GM23338 (cell line): ENCODE measurements around the gene HRC. TPM values are rescaled to one million over a fixed set of nuclear protein-coding genes. Genes with fewer than 3 reads are reported as not detected.
A peak's percentile ranks its signal among the peaks of the same experiment; 100 is the strongest.

Experiments used
- ATAC-seq: fragments of 200-7000 bp; cut with Tn5 transposase; 3 replicates; pipeline ENCODE4 v1.9.1; 2020
- DNase-seq: peaks from one replicate; pipeline ENCODE4 v3.0.0-alpha.2; 2015; ENCODE audit warnings: low spot score
- H2AFZ ChIP-seq: fragments of 200-600 bp; sonication (generic); 2 replicates; pipeline ENCODE4 v1.8.0; 2016; ENCODE audit warnings: antibody characterized with exemption, mild to moderate bottlenecking, moderate library complexity
- H3F3A ChIP-seq: fragments of 200-600 bp; sonication (generic); replicated peaks from 2 replicates; pipeline ENCODE4 v1.8.0; 2017; ENCODE audit warnings: antibody characterized with exemption, mixed run types, low read depth
- H3K27ac ChIP-seq: fragments of 200-600 bp; sonication (generic); 2 replicates; pipeline ENCODE4 v1.6.1; 2016; ENCODE audit warnings: low read depth
- H3K27me3 ChIP-seq: fragments of 200-600 bp; sonication (generic); 2 replicates; pipeline ENCODE4 v1.8.0; 2016; ENCODE audit warnings: mild to moderate bottlenecking, mixed run types, moderate library complexity; ENCODE audit not compliant: insufficient read depth
- H3K36me3 ChIP-seq: fragments of 200-600 bp; sonication (generic); 2 replicates; pipeline ENCODE4 v1.8.0; 2016; ENCODE audit warnings: mild to moderate bottlenecking; ENCODE audit not compliant: insufficient read depth
- H3K4me1 ChIP-seq: fragments of 200-600 bp; sonication (generic); 2 replicates; pipeline ENCODE4 v1.8.0; 2016; ENCODE audit warnings: mild to moderate bottlenecking, moderate library complexity; ENCODE audit not compliant: insufficient read depth
- H3K4me2 ChIP-seq: fragments of 200-600 bp; sonication (generic); 2 replicates; pipeline ENCODE4 v1.7.1; 2017; ENCODE audit warnings: mixed run types
- H3K4me3 ChIP-seq: fragments of 200-600 bp; sonication (generic); 2 replicates; pipeline ENCODE4 v1.6.1; 2016; ENCODE audit warnings: mixed run types
- H3K79me2 ChIP-seq: fragments of 200-600 bp; sonication (generic); replicated peaks from 2 replicates; pipeline ENCODE4 v1.8.0; 2017; ENCODE audit warnings: mild to moderate bottlenecking; ENCODE audit not compliant: insufficient read depth
- H3K9me2 ChIP-seq: fragments of 200-600 bp; sonication (generic); 2 replicates; pipeline ENCODE4 v1.8.0; 2017; ENCODE audit not compliant: insufficient read depth
- H4K20me1 ChIP-seq: fragments of 200-600 bp; sonication (generic); replicated peaks from 2 replicates; pipeline ENCODE4 v1.8.0; 2017; ENCODE audit warnings: mild to moderate bottlenecking; ENCODE audit not compliant: insufficient read depth
- H3K27ac Mint-ChIP-seq: 2 replicates; pipeline ENCODE4 v1.8.0; 2020; ENCODE audit warnings: inconsistent platforms, mild to moderate bottlenecking, moderate library complexity, mixed read lengths
- H3K27me3 Mint-ChIP-seq: 3 replicates; pipeline ENCODE4 v1.8.0; 2022; ENCODE audit warnings: low read depth, mild to moderate bottlenecking, moderate library complexity, mixed read lengths, inconsistent platforms; ENCODE audit not compliant: insufficient read depth, poor library complexity
- H3K36me3 Mint-ChIP-seq: 3 replicates; pipeline ENCODE4 v1.8.0; 2021; ENCODE audit warnings: low read depth, mild to moderate bottlenecking, inconsistent platforms, moderate library complexity, mixed read lengths
- H3K4me1 Mint-ChIP-seq: 3 replicates; pipeline ENCODE4 v1.8.0; 2020; ENCODE audit warnings: mild to moderate bottlenecking, inconsistent platforms, mixed read lengths
- H3K4me3 Mint-ChIP-seq: 3 replicates; pipeline ENCODE4 v1.8.0; 2021; ENCODE audit warnings: moderate library complexity, mild to moderate bottlenecking, inconsistent platforms, mixed read lengths
- H3K9me3 Mint-ChIP-seq: 3 replicates; pipeline ENCODE4 v1.8.0; 2020; ENCODE audit warnings: moderate library complexity, mild to moderate bottlenecking, inconsistent platforms, mixed read lengths
- CREB1 ChIP-seq: fragments of 250-450 bp; sonication (Bioruptor Pico); IDR thresholded peaks from 2 replicates; pipeline ENCODE4 v1.5.0; 2020; ENCODE audit warnings: low read depth, mild to moderate bottlenecking, moderate library complexity
- CTCF ChIP-seq, 2 experiments: fragments of 200-600 bp in 1 of 2; sonication (generic) in 1 of 2; conservative IDR thresholded peaks; 2 replicates each; pipeline versions ENCODE4 v1.5.1 to v1.6.1; 2016 to 2017; ENCODE audit warnings: antibody characterized with exemption in 2 of 2, low read depth in 2 of 2, mild to moderate bottlenecking in 2 of 2, moderate library complexity in 1 of 2
- ETS1 ChIP-seq: IDR thresholded peaks from 2 replicates; pipeline ENCODE4 v1.6.1; 2016; ENCODE audit warnings: antibody characterized with exemption
- EZH2 ChIP-seq: fragments of 200-600 bp; sonication (generic); IDR thresholded peaks from one replicate; pipeline ENCODE4 v1.8.0; 2017; ENCODE audit warnings: antibody characterized with exemption, mild to moderate bottlenecking, low read depth; ENCODE audit not compliant: unreplicated experiment
- EZH2phosphoT487 ChIP-seq: fragments of 200-600 bp; sonication (generic); IDR thresholded peaks from one replicate; pipeline ENCODE4 v1.8.1; 2018; ENCODE audit warnings: antibody characterized with exemption; ENCODE audit not compliant: unreplicated experiment
- JUNB ChIP-seq: IDR thresholded peaks from one replicate; pipeline ENCODE4 v1.6.1; 2016; ENCODE audit warnings: antibody characterized with exemption; ENCODE audit not compliant: unreplicated experiment
- NANOG ChIP-seq: IDR thresholded peaks from 2 replicates; pipeline ENCODE4 v1.6.1; 2016; ENCODE audit warnings: antibody characterized with exemption, borderline replicate concordance
- POLR2AphosphoS5 ChIP-seq: IDR thresholded peaks from 2 replicates; pipeline ENCODE4 v1.6.1; 2016; ENCODE audit warnings: antibody characterized with exemption, low read depth
- STAT1 ChIP-seq: IDR thresholded peaks from one replicate; pipeline ENCODE4 v1.6.1; 2016; ENCODE audit warnings: antibody characterized with exemption; ENCODE audit not compliant: unreplicated experiment
- ZNF114 ChIP-seq: fragments of 250-450 bp; sonication (Bioruptor Pico); IDR thresholded peaks from 2 replicates; pipeline ENCODE4 v1.5.0; 2020; ENCODE audit warnings: mild to moderate bottlenecking, moderate library complexity
- ZNF331 ChIP-seq: fragments of 250-450 bp; sonication (Bioruptor Pico); IDR thresholded peaks from 2 replicates; pipeline ENCODE4 v1.5.0; 2020; ENCODE audit warnings: low read depth, mild to moderate bottlenecking, moderate library complexity
- polyA plus RNA-seq: library from polyadenylated mRNA; unstranded; fragments of >200 nt; fragmentation: Nextera tagmentation; extraction: Ambion mirVana; gene quantifications from 2 replicates; pipeline ENCODE4 v1.2.1, GENCODE V29; 2016
- total RNA-seq: library from RNA; depleted of rRNA; stranded (reverse); fragments of >200 nt; shearing (Covaris generic); gene quantifications from 2 replicates; pipeline ENCODE4 v1.2.3, GENCODE V29; 2014
- TF ChIP-seq, protein P1 (sequence below): IDR thresholded peaks from one replicate; pipeline ENCODE4 v1.6.1; 2018; ENCODE audit warnings: antibody characterized with exemption; ENCODE audit not compliant: unreplicated experiment
- TF ChIP-seq, protein P2 (sequence below): fragments of 250-450 bp; sonication (Bioruptor Pico); IDR thresholded peaks from 2 replicates; pipeline ENCODE4 v1.5.0; 2020; ENCODE audit warnings: mild to moderate bottlenecking, moderate library complexity

The HRC gene
- total and polyA plus RNA-seq, 2 experiments from 2014 or later: 1.4 to 2.0 TPM

- Mint-ChIP-seq H3K4me1 (peaks cover 13% of the 10 kb centered on the region), H3K27ac (no peak overlapping the region), H3K27me3 (peaks cover 50% of the 10 kb centered on the region), H3K4me3 (peak overlapping the region; percentile 50), H3K9me3 (no peaks in the 10 kb centered on the region), H3K36me3 (no peaks in the 10 kb centered on the region)
- DNase-seq (no peak), ATAC-seq (no peak)
- no peaks in the 10 kb centered on the region; the same call in 1 of the 2 replicates for H4K20me1 ChIP-seq
- H3K36me3 ChIP-seq: no peaks in the 10 kb centered on the region
- no peak overlapping the region for H2AFZ ChIP-seq
- H3K4me2 ChIP-seq: no peak overlapping the region; the same call in 1 of the 2 replicates
- peaks cover 5% of the 10 kb centered on the region for H3K4me1 ChIP-seq
- H3F3A ChIP-seq: peaks cover 5% of the 10 kb centered on the region; the same call in 1 of the 2 replicates
- no peaks in the 10 kb centered on the region for H3K79me2 ChIP-seq
- H3K4me3 ChIP-seq: no peak overlapping the region
- H3K9me2 ChIP-seq: no peaks in the 10 kb centered on the region
- peaks cover 36% of the 10 kb centered on the region for H3K27me3 ChIP-seq
- H3K27ac ChIP-seq: no peak overlapping the region
- no peak for TF ChIP-seq NANOG
- no peak for TF ChIP-seq CREB1 (CRISPR knock-in tag)
- TF ChIP-seq, protein P1, sequence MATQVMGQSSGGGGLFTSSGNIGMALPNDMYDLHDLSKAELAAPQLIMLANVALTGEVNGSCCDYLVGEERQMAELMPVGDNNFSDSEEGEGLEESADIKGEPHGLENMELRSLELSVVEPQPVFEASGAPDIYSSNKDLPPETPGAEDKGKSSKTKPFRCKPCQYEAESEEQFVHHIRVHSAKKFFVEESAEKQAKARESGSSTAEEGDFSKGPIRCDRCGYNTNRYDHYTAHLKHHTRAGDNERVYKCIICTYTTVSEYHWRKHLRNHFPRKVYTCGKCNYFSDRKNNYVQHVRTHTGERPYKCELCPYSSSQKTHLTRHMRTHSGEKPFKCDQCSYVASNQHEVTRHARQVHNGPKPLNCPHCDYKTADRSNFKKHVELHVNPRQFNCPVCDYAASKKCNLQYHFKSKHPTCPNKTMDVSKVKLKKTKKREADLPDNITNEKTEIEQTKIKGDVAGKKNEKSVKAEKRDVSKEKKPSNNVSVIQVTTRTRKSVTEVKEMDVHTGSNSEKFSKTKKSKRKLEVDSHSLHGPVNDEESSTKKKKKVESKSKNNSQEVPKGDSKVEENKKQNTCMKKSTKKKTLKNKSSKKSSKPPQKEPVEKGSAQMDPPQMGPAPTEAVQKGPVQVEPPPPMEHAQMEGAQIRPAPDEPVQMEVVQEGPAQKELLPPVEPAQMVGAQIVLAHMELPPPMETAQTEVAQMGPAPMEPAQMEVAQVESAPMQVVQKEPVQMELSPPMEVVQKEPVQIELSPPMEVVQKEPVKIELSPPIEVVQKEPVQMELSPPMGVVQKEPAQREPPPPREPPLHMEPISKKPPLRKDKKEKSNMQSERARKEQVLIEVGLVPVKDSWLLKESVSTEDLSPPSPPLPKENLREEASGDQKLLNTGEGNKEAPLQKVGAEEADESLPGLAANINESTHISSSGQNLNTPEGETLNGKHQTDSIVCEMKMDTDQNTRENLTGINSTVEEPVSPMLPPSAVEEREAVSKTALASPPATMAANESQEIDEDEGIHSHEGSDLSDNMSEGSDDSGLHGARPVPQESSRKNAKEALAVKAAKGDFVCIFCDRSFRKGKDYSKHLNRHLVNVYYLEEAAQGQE: no peak
- no peak for TF ChIP-seq ZNF331 (CRISPR knock-in tag)
- TF ChIP-seq POLR2AphosphoS5: no peak
- TF ChIP-seq ETS1: no peak
- no peak for TF ChIP-seq JUNB
- TF ChIP-seq STAT1: no peak
- TF ChIP-seq ZNF114 (CRISPR knock-in tag): no peak
- TF ChIP-seq, protein P2, sequence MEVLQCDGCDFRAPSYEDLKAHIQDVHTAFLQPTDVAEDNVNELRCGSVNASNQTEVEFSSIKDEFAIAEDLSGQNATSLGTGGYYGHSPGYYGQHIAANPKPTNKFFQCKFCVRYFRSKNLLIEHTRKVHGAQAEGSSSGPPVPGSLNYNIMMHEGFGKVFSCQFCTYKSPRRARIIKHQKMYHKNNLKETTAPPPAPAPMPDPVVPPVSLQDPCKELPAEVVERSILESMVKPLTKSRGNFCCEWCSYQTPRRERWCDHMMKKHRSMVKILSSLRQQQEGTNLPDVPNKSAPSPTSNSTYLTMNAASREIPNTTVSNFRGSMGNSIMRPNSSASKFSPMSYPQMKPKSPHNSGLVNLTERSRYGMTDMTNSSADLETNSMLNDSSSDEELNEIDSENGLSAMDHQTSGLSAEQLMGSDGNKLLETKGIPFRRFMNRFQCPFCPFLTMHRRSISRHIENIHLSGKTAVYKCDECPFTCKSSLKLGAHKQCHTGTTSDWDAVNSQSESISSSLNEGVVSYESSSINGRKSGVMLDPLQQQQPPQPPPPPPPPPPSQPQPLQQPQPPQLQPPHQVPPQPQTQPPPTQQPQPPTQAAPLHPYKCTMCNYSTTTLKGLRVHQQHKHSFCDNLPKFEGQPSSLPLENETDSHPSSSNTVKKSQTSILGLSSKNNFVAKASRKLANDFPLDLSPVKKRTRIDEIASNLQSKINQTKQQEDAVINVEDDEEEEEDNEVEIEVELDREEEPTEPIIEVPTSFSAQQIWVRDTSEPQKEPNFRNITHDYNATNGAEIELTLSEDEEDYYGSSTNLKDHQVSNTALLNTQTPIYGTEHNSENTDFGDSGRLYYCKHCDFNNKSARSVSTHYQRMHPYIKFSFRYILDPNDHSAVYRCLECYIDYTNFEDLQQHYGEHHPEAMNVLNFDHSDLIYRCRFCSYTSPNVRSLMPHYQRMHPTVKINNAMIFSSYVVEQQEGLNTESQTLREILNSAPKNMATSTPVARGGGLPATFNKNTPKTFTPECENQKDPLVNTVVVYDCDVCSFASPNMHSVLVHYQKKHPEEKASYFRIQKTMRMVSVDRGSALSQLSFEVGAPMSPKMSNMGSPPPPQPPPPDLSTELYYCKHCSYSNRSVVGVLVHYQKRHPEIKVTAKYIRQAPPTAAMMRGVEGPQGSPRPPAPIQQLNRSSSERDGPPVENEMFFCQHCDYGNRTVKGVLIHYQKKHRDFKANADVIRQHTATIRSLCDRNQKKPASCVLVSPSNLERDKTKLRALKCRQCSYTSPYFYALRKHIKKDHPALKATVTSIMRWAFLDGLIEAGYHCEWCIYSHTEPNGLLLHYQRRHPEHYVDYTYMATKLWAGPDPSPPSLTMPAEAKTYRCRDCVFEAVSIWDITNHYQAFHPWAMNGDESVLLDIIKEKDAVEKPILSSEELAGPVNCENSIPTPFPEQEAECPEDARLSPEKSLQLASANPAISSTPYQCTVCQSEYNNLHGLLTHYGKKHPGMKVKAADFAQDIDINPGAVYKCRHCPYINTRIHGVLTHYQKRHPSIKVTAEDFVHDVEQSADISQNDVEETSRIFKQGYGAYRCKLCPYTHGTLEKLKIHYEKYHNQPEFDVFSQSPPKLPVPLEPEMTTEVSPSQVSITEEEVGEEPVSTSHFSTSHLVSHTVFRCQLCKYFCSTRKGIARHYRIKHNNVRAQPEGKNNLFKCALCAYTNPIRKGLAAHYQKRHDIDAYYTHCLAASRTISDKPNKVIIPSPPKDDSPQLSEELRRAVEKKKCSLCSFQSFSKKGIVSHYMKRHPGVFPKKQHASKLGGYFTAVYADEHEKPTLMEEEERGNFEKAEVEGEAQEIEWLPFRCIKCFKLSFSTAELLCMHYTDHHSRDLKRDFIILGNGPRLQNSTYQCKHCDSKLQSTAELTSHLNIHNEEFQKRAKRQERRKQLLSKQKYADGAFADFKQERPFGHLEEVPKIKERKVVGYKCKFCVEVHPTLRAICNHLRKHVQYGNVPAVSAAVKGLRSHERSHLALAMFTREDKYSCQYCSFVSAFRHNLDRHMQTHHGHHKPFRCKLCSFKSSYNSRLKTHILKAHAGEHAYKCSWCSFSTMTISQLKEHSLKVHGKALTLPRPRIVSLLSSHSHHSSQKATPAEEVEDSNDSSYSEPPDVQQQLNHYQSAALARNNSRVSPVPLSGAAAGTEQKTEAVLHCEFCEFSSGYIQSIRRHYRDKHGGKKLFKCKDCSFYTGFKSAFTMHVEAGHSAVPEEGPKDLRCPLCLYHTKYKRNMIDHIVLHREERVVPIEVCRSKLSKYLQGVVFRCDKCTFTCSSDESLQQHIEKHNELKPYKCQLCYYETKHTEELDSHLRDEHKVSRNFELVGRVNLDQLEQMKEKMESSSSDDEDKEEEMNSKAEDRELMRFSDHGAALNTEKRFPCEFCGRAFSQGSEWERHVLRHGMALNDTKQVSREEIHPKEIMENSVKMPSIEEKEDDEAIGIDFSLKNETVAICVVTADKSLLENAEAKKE (CRISPR knock-in tag): no peak
- TF ChIP-seq CTCF (conservative IDR thresholded peaks at IDR 0.05; ENCODE audit: low read depth in 2 of 2): no peak
- TF ChIP-seq EZH2phosphoT487: no peak
- no peak for TF ChIP-seq EZH2
Observed at GRCh38 chr19:49120868-49121267, 34.3 kb downstream of the HRC start.
